Vagina (tissue), 2 donors: ENCODE results near the gene CTAGE4.
"Not testable (repeated sequence)": the region's sequence is repeated elsewhere in the genome, so short reads cannot be mapped to it uniquely, and the experiment has no call there.

Experiments used
- CTCF ChIP-seq, 3 experiments: fragments of 450-650 bp in 2 of 3; fragments of 200-600 bp in 1 of 3; sonication (generic) in 1 of 3; IDR thresholded peaks; one replicate each; pipeline ENCODE4 v1.5.1; 2017 to 2019; ENCODE audit warnings: antibody characterized with exemption in 3 of 3, mild to moderate bottlenecking in 2 of 3, moderate library complexity in 2 of 3
- POLR2A ChIP-seq, 2 donors: fragments of 450-650 bp; IDR thresholded peaks; one replicate each; pipeline ENCODE4 v1.6.1; 2017; ENCODE audit warnings: antibody characterized with exemption in 2 of 2, mild to moderate bottlenecking in 2 of 2, moderate library complexity in 2 of 2

- not testable (repeated sequence) for TF ChIP-seq POLR2A, CTCF (IDR thresholded peaks at IDR 0.05)
Observed at GRCh38 chr7:144183166-144183565, at the start of gene CTAGE4.
